Measurements from ENCODE around the gene MORN1.
"Not testable (repeated sequence)": the region's sequence is repeated elsewhere in the genome, so short reads cannot be mapped to it uniquely, and the experiment has no call there.

MORN1 gene

DNA sequence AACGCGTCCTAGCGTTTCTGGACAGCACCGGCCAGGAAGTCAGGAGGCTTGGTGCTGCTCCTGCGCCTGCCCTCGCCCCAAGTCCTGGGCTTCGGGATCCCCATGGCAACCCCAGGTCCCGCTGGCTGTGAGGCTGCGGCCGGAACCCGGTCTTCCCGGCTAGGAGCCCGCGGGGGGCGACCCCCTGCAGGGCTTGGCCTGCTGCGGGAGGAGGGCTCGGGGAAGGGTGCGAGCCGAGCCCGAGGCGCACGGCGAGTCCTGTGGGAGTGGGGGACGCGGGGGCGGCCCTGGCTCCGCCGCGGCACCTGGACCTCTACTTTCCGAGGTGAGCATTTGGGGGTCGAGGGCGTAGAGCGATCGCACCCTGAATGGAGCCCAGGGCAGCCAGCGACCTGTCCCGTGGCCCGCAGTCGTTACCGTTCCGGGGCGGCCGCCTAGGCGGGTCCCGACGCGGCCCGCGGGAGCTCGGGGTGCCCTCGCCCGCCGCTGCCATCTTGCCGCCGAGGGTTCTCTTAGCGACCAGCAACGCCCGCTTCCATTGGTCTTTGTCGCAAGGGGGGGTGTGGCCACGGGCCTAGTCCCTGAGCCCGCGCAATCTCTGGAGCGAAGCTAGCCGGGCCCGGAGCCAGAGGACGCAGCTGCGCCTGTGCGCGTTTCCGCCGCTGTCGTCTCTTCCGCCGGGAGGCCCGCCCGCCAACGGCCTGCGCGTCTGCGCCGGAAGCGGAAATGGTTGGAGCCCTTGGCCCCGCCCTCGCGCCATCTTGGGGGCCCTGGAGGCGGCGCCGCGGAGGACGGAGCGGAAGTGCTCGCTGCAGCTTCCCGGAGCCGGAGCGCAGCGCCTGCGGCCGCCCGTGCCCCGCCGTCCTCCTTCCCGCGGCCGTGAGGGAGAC, at the start of gene MORN1, which contains the start of gene RER1:
Gene MORN1 (minus strand): TSS at position 514 of the 890 bp plus-strand sequence. CDS start 21 bp downstream, at position 493.
Gene RER1 (plus strand): TSS at position 801 of the 890 bp plus-strand sequence. CDS start 3,950 bp downstream, outside the sequence.
- peak; percentile 97 to 98 for DNase-seq (ENCODE audit: low read depth in 2 of 2)

DNA sequence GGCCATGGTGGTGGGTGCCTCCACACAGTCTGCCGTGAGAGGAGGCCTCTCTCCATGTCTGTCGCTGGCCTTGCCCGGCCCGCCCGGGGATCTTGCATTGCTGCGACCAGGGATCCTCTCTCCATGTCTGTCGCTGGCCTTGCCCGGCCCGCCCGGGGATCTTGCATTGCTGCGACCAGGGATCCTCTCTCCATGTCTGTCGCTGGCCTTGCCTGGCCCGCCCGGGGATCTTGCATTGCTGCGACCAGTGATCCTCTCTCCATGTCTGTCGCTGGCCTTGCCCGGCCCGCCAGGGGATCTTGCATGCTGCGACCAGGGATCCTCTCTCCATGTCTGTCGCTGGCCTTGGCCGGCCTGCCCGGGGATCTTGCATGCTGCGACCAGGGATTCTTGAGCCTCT, 49.0 kb upstream of the MORN1 start:
- DNase-seq (ENCODE audit: low read depth in 2 of 2) = not testable (repeated sequence)

DNA sequence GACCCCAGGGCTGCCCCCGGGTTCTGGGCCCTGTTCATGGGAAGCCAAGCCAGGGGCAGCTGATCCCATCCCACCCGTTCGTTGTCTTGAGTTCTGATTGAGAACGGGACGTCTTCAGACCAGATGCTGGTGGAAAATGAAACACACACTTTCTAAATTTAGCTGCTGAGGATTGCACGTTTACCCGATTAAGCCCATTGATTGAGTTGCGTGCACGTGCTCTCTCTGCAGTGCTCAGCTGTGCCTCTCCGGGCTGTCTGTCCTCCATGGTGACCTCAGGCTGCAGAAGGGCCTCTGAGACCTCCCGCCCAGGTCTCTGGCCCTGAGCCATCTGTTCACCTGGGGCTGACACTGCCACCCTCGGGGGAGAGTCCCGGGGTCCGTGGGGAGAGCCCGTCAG, 48.0 kb upstream of the MORN1 start:
- DNase-seq (ENCODE audit: low read depth in 2 of 2) = no peak

DNA sequence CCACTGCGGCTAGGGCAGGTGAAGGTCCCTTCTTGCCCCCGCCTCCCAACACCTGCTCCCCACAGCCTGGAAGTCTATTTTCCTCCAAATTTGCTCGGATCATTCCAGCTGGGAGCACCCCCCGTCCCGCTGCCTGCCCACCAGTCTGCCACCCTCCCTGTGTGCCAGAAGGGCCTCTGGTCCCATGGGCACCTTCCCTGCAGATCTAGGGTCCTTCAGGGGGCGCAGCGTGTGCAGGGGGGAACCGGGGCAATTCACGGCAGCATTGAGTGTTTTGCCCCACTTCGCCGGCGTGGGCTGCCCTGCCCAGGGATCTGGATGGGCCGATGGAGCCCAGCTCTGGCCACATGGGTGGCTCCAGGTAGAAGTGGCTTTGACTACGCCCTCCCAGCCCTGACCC, 47.3 kb upstream of the MORN1 start:
- no peak for DNase-seq (ENCODE audit: low read depth in 2 of 2)

DNA sequence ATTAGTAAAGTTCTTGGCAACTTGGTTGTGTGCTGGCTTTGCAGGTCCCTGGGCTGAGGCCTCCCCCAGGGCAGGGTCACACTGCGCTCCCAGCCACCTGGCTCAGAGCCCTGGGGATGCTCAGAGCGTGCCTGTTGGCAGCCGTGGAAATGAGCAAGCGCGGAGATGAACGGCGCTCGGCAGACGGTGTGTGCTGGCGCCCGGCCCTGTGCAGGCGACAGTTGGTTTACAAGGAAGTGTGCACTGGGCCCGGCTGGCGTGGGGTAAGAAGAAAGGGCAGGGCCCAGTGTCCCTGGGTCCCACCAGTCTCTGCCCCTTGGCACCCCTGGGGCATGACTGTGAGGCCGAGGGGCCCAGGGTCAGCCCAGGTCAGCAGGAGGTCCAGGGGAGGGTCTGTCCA, 46.7 kb upstream of the MORN1 start:
- DNase-seq (ENCODE audit: low read depth in 2 of 2) = no peak

DNA sequence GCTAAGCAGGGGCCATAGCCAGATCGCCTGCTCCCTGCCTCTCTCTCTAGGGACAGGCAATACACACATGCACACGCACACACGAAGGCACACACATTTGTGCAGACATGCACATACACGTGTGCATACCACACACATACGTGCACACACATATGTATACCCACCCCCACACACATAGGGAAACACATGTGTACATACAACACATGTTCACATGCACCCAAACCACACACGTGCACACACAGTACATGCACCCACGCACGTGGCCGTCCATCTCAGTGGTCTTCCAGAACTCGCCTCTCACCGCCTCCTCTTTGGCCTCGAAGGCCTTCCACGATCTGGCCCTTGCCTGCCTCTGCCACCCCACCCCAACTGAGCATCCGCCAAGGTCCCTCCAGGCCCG, 46.3 kb upstream of the MORN1 start:
- DNase-seq (ENCODE audit: low read depth in 2 of 2) = no peak

DNA sequence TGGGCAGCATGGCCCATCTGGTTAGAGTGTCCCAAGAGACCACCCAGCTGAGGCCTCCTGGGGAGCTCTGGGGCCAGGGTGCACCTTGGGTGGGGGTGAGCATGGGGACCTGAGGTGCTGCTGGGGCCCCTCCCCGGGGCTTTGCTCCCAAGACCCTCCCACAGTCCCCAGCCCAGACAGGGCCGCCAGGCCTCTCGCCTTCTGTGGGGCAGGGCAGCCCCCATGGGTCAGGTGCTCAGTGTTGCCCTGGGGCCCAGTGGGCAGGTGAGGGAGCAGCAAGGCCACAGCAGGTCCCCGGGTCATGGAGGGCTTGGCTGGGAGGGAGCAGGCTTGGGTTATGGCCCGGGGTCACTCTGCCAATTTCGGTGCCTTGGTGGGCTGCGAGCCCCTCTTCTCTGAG, 45.5 kb upstream of the MORN1 start:
- DNase-seq (ENCODE audit: low read depth in 2 of 2) = no peak

DNA sequence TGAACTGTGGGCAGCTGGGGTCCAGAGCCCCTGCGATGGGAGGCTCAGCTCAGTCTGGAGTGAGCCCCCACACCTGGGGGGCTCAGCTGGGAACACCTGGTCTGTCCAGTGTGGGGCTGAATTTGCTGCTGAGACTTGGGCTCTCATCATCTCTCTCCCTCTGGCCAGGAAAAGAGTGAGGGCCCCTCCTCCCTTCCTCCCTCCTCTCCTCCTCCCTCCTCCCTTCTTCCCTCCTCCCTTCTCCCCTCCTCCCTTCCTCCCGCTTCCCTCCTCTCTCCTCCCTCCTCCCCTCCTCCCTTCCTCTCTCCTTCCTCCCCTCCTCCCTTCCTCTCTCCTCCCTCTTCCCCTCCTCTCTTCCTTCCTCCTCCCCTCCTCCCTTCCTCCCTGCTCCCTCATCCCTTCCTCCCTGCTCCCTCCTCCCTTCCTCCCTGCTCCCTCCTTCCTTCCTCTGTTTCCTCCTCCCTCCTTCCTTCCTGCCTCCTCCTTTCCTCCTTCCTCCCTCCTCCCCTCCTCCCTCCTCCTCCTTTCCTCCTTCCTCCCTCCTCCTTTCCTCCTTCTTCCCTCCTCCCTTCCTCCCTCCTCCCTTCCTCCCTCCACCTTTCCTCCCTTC, 44.5 kb upstream of the MORN1 start:
- DNase-seq (ENCODE audit: low read depth in 2 of 2) = no peak

DNA sequence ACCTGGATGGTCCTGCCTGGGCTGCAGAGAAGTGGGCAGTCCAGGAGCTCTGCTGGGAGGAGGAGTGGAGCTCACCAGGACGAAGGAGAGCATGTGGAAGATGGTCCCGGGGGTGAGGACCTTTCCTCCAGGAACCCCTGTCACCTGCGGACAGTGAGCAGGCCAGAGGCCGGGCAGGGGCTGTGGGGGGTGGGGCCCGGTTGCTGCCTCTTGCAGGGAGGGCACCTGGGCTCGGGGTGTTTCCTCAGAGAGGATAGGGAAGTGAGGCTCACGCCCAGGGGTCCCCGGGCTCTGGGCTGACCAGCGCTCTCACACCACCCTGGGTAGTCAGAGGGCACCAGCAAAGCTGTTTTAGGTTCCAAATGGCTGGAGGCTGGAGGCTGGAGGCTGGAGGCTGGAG, 43.7 kb upstream of the MORN1 start:
- no peak for DNase-seq (ENCODE audit: low read depth in 2 of 2)

DNA sequence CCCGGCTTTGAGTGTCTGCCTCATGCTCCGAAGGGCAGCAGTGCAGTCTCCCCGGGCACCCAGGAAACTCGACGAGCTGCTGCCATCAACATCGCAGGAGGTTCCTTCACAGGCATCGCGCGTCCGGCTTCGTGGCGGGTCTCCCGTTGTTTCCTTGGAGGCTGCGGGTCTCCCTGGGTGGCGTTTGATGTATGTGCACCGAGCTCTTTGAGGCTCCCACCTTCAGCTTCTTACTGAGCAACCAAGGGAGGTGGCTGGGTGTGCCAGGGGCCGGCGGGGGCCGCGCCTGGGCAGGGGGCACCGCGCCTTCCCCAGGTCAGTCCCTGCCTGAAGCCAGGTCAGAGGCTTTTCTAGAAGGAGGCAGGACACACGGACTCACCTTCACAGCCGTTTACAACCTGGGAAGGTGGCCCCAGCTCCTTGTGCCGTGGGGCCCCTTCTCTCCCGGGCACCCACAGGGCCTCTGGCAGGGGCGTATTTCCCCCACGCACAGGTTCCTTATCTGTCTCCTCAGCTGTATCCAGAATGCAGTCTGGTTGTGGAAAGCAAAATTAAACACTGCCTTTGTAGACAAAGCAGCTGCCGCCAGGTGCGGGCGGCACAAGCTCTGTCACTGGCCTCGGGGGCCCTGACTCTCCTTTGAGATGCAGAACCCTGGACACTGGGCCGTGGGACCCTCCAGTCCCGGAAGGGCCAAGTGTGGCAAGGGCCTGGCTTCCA, 42.7 kb upstream of the MORN1 start:
- DNase-seq (ENCODE audit: low read depth in 2 of 2) = no peak

DNA sequence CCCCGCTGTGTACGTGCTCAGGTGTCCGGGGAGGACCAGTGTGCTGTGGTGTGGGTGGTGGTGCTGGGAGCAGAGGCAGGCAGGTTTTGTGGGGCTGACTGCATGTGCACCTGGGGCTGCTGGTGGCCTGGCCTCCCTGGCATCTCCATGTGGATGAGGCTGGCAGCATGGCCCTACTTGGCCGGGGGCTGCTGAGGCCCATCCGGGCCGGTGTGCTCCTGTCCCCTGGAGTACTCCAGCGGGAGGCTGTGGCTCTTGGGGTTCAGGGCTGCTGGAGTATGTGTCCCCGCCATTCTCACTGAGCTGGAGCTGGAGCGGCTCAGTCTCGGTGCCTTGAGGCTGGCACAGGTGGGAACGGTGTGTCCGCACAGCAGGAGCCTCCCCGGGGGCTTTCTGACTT, 41.8 kb upstream of the MORN1 start:
- no peak for DNase-seq (ENCODE audit: low read depth in 2 of 2)

DNA sequence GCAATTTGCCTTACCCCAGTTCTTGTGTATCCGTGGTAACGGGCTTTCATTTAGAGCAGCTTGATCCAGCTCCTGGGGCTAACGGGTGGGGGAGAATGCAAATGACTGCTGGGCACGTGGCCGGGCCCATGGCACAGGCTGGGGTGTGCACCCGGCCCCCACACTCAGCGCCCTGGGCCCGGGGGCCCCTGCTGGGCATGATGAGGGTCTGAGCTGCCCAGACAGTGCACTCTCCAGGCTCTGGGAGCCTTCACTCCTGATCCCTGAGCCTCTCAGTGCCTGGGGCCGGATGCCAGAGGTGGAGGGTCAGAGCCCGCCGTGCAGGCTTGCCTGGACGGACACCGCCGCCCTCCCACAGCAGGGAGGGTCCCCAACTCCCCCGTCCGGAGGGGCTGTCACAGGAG, 41.1 kb upstream of the MORN1 start:
- DNase-seq (ENCODE audit: low read depth in 2 of 2) = no peak

DNA sequence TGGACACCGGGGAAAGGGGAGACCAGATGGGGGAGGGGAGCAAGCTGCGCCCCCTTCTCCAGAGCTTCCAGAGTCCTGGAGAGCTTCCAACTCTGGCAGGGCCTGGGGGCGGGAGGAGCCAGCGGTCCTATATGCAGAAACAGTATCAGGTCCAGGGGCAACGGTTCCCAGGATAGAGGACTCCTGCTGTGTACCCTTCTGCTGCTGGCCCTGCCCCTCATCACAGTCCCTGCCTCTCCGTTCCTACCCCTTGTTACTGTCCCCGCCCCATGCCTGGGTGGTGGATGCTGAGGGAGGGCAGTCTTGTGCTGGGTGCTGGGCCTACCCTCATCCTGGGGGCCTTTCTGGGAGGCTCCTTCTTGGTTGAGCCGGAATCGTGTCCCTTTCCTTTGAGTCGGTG, 40.2 kb upstream of the MORN1 start:
- DNase-seq (ENCODE audit: low read depth in 2 of 2) = no peak

DNA sequence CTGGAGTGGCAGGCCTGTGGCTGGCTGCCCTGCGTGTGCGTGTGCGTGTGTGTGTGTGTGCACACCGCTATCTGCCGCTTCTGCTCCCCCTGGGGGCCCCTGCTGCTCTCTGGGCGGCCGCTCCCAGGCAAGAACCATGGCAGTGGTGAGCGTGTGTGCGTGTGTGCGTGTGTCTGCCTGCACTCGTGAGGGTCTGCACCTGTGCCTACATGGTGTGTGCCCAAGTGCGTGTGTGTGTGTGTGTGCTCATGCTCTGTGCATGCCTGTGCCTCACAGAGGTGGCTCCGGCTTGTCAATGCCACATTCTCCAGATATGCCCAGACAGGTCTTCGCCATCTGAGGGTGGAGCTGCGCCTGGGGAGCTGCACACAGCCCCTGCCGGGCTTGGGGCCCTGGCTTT, 39.7 kb upstream of the MORN1 start:
- DNase-seq (ENCODE audit: low read depth in 2 of 2) = no peak

DNA sequence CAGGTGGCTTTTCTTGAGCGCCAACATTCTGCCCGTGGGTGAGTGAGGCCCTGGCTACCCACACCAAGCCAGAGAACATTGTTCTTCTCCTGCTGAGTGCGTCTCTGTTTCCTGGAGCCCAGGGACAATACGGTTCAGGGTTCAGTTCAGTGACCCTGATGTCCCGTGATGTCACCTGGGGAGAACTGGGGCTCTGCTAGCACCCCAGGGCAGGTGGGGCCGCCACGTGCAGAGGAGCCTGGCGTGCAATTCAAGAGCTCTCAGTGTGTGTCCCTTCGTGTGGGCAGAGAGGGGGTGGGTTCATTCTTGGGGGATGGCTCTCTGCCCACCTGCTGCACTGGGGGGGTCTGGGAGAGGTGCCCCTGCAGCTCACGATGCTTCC, 39.2 kb upstream of the MORN1 start:
- DNase-seq (ENCODE audit: low read depth in 2 of 2) = no peak

DNA sequence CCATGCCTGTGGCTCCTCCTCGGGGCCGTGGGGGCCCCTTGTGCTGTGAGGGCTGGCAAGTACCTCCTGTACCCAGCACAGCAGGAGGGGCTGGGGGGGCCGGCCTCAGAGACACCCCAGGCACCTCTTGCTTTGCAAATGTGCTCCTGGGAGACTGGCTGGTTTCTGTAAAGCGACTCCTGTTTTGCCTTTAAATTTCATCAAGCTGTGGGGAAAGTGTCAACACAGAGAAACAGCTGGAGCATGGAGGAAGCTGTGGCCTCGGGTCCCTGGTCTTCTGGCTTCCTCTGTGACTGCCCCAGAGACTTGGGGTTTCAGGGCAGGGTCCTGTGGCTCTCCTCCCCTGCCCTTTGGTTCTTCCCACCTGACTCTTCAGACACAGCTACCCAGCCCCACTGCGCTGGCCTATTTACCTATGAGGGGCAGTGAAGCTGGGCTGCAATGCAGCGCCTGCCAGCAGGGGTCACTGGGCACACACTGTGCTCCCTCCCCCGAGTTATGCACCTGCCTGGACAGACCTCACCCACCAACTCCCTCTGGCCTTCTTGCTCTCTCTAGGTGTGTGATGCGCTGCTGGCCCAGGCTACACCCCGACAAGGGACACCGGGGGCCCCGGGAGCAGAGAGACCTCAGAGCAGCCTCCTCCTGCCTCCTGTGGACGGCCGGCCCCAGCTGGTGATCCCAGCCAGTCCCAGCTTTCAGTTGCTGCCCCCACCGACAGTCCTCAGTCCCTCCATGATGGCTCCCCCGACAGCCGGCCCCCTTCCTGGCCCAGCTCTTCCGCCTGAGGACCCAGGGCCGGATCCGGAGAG, 38.6 kb upstream of the MORN1 start:
- DNase-seq (ENCODE audit: low read depth in 2 of 2) = no peak

DNA sequence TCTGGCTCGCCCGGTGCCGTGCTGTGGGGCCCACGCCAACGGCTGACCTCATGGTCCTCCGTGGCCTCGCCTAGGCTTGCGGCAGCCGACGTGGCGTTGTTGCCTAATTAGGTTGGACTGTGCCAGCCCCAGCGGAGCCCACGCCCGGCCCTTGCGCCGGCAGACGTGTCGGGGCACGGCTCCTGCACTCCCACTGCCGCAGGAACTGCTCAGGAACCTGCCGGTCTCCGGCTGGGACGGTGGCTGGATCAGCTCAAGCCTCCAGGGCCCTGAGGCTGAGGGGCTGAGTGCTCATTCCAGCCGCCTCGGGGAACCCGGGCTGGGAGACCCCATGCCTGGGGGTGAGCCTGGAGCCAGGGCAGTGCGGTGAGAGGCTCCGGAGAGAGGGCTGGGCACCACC, 37.1 kb upstream of the MORN1 start:
- no peak for DNase-seq (ENCODE audit: low read depth in 2 of 2)

DNA sequence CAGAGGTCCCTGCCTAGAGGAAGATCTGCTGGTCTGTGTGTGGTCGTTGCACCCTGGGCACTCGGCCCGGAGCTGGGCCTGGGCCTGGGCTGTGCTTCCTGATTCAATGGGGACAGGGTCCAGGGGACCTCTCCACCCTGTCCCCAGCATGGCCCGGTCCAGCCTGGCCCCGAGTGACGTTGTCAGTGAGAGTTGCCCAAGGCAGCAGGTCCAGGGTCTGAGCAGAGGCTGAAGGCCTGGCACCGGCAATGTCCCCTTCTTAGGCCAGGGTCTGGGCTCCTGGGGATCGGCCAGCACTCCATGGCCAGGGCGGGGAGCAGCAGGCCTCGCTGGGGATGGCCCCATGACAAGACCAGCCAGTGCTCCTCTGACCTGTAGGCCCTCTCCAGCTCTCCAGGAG, 36.6 kb upstream of the MORN1 start:
- DNase-seq (ENCODE audit: low read depth in 2 of 2) = no peak

DNA sequence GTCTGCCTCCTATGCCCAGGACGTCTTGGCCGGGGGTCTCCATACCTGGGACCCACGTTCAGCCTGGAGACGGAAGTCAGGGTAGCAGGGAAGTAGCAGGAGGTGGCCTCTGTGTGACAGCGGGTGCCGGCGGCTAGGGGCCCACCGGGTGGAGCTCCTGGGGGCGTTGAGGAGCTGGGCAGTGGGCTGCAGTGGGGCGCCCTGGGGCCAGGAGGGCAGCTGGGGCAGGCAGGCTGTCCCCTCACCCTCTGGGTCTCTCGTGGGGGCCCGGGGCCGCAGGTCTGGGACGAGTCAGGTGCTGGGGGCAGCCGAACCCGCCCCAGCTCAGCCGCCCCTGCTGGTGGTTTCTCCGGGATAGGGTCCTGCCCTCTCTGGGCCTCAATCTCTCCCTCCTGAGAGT, 35.7 kb upstream of the MORN1 start:
- DNase-seq (ENCODE audit: low read depth in 2 of 2) = no peak

DNA sequence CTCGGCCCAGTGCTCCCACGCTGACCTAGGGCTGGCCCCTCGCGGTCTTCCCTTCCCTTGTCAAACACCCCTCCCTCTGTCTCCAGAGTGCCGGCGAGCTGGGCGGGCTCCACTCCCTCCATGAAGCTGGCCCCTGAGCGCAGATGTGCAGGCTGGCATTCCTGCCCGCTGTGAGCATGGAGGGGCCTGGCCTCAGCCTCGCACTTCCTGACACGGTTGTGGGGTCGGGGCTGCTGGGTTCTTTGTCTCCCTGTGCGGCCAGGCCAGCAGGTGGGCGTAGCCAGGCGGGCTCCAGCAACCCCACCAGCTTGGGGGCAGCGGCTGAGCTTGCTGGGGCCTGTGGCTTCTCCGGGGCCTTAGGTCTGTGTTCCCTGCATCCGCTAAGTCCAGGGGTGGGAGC, 35.2 kb upstream of the MORN1 start:
- no peak for DNase-seq (ENCODE audit: low read depth in 2 of 2)

DNA sequence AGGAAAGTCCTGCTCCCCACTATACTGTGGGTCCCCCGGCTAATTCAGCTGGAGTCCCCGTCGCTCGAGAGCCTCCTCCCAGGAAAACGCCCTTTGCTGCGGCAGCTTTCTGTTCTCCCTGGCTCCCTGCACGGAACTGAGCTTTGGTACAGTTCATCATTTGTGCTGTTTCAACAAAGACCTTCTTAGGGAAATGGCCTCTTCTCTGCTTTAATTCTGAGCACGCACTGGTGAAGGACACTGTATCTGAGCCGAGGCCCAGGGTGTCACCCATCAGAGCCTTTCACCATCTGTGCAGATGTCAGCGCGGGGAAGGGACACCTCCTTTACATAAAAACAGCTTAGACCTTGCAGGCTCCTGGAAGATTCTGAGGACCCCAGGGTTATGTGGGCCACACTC, 34.5 kb upstream of the MORN1 start:
- DNase-seq (ENCODE audit: low read depth in 2 of 2) = no peak

DNA sequence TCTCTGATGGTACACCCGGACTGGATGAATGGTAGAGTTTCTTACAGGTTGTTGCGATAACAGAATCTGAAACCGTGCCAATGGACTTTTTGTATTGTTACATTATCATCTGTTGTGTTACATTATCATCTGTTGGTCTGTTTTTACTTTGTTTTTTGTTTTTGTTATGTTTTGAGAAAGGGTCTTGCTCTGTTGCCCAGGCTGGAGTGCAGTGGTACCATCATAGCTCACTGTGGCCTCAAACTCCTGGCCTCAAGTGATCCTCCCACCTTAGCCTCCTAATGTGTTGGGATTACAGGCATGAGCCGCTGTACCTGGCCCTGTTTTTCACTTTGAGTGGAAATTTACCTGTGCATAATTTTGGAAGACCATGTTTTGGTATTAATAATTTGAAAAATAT, 31.2 kb upstream of the MORN1 start:
- DNase-seq (ENCODE audit: low read depth in 2 of 2) = no peak
